Astrocyte of the cerebellum (primary cell): ENCODE measurements around the gene CENPH.
"Not testable (repeated sequence)": the region's sequence is repeated elsewhere in the genome, so short reads cannot be mapped to it uniquely, and the experiment has no call there.

Experiments used
- DNase-seq: peaks from one replicate; pipeline ENCODE4 v3.0.0-alpha.2; 2011; ENCODE audit warnings: low read depth
- H3K4me3 ChIP-seq: 2 replicates; pipeline ENCODE4 v1.5.1; 2011; ENCODE audit warnings: mild to moderate bottlenecking, low read depth, low read length, moderate library complexity
- CTCF ChIP-seq: IDR thresholded peaks from 2 replicates; pipeline ENCODE4 v1.5.1; 2012; ENCODE audit warnings: low read length, low read depth, moderate library complexity, mild to moderate bottlenecking; ENCODE audit errors: missing control alignments
- in situ Hi-C: cut with HindIII; loops from 2 replicates; pipeline ENCODE4 v1.10.0; 2017; ENCODE audit warnings: low sequenced_read_pairs

CENPH gene

GRCh38 chr5:69170495-69170894 is 18.9 kb upstream of the CENPH start:
- H3K4me3 ChIP-seq, result no peak overlapping the region
- TF ChIP-seq CTCF, result no peak
- in situ Hi-C loops, result no loop called here
- DNase-seq, result no peak

- H3K4me3 ChIP-seq, result no peak overlapping the region
- TF ChIP-seq CTCF, result no peak
- DNase-seq, result no peak
- in situ Hi-C loops, result no loop called here
These were observed 18.4 kb upstream of the CENPH start for GRCh38 chr5:69170969-69171368.

- in situ Hi-C loops, DNase-seq, H3K4me3 ChIP-seq: not testable (repeated sequence)
These were observed 7.6 kb upstream of the CENPH start for GRCh38 chr5:69181659-69182293.

- H3K4me3 ChIP-seq, result no peak overlapping the region
- no peak for TF ChIP-seq CTCF
- in situ Hi-C loops, result no loop called here
- DNase-seq, result no peak
These were observed 4.8 kb upstream of the CENPH start for GRCh38 chr5:69184621-69185020.

- no peak for TF ChIP-seq CTCF
These were observed 2.0 kb upstream of the CENPH start for GRCh38 chr5:69187342-69187741.

GRCh38 chr5:69188811-69189161 is 597 bp upstream of the CENPH start:
- no peak for DNase-seq
- in situ Hi-C loops, result no loop called here
- no peak for TF ChIP-seq CTCF
- peak overlapping the region; percentile 92 for H3K4me3 ChIP-seq

More at GRCh38 chr5:69187342-69187741, 2.0 kb upstream of the CENPH start:
- no peak for DNase-seq
- in situ Hi-C loops, result no loop called here
- H3K4me3 ChIP-seq, result no peak overlapping the region

- TF ChIP-seq CTCF, result no peak
- no peak overlapping the region for H3K4me3 ChIP-seq
- DNase-seq, result no peak
- in situ Hi-C loops, result no loop called here
These were observed 13.1 kb downstream of the CENPH start for GRCh38 chr5:69202497-69202896.
